HG03571 (cell line): ENCODE data around the gene TASP1.
A peak's percentile ranks its signal among the peaks of the same experiment; 100 is the strongest.
"Not testable (repeated sequence)": the region's sequence is repeated elsewhere in the genome, so short reads cannot be mapped to it uniquely, and the experiment has no call there.

Experiments used
- ATAC-seq: cut with Tn5 transposase; IDR thresholded peaks from one replicate; pipeline ENCODE4 v1.9.1; 2021; ENCODE audit not compliant: unreplicated experiment

The TASP1 gene

GRCh38 chr20:13501500-13501899 is 137.2 kb downstream of the TASP1 start:
- no peak for ATAC-seq

DNA sequence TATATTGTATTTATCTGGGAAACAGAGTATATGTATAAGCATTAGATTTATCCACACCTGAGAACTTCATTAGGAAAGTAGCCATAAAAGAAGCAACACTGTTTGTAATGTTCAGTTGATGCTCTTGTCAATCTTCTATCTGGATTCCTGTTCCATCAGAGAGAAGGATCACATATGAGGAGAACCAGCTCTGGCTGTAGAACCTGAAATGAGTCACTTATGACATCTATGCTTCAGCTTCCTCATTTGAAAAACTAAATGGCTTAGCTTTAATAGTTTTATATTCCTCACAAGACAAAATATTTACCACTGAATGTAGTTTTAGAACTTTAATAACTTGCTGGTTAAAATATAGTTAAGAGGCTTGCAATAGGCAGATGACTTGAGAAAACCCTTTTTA is 144.7 kb downstream of the TASP1 start:
- no peak for ATAC-seq

DNA sequence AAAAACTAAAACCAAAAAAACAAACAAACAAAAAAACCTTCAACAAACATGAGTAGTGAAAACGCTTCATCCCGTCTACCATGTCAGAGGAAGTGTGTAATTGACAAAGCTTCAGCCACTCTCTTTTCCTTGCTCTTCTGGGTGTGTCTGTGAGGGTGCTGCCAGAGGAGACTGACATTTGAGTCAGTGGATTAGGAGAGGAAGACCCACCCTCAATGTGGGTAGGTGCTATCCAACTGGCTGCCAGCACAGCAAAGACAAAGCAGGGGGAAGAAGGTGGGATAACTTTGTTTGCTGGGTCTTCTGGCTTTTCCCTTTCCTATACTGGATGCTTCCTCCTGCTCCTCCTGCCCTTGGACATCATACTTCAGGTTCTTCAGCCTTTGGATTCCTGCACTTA is 145.6 kb downstream of the TASP1 start:
- ATAC-seq, result no peak

GRCh38 chr20:13492001-13492481 is 146.7 kb downstream of the TASP1 start:
- ATAC-seq, result no peak

GRCh38 chr20:13487202-13487601 is 151.5 kb downstream of the TASP1 start:
- ATAC-seq, result no peak

DNA sequence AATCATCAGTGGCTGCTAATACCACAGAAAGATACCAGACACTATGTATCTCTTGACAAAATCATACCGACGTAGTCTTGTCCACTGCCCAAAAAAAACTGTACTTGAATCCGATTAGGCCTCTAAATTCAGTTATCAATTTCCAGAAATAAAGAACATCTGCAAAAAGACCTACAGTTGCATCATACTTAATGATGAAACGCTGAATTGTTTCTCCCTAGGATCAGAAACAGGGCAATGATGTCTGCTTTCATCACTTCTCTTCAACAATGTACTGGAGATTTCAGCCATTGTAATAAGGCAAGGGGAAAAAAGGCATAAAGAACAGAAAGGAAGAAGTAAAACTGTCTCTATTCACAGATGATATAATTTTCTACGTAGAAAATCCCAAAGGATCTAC is 152.0 kb downstream of the TASP1 start:
- no peak for ATAC-seq

DNA sequence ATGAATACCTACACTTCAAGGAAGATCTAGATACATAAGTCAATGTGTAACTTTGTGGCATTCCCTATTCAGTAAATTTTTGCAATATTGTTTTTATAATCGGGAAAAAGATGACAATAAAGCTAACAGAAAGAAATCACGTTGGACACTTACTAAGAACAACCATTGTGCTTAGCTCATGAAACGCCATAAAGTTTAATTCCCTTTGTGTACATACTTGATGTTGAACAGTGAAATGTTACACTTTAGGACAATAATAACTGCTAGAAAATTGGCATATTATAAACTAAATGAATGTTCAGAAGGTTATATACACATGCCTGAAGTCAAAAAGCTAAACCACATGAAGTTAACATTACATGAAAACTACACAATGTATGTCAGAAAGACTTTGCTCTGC is 153.2 kb downstream of the TASP1 start:
- no peak for ATAC-seq

DNA sequence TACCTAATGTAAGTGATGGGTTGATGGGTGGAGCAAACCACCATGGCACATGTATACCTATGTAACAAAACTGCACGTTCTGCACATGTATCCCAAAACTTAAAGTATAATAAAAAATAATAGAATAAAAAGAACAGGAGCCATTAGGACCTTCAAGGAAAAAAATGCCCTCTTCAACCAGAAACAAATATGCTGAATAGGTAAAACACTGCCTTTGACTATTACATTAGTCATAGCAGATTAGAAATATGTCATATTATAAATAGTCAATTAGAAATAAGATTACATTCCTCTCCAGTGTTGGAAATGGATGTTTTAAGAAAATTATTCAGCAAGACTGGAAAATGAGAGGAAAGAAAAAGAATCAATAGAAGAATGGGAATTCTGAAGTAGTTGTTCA is 153.7 kb downstream of the TASP1 start:
- ATAC-seq, result not testable (repeated sequence)

- not testable (repeated sequence) for ATAC-seq
Observed at GRCh38 chr20:13483472-13483871, 155.3 kb downstream of the TASP1 start.

- ATAC-seq, result no peak
Observed at GRCh38 chr20:13478366-13478765, 160.4 kb downstream of the TASP1 start.

- no peak for ATAC-seq
Observed at GRCh38 chr20:13474467-13474866, 164.3 kb downstream of the TASP1 start.

GRCh38 chr20:13469262-13469661 is 169.5 kb downstream of the TASP1 start:
- no peak for ATAC-seq

- no peak for ATAC-seq
Observed at GRCh38 chr20:13468166-13468565, 170.6 kb downstream of the TASP1 start.

GRCh38 chr20:13464702-13465101 is 174.0 kb downstream of the TASP1 start:
- ATAC-seq, result no peak

- no peak for ATAC-seq
Observed at GRCh38 chr20:13461849-13462458, 176.8 kb downstream of the TASP1 start.

- peak; percentile 82 for ATAC-seq
Observed at GRCh38 chr20:13458860-13459451, 179.8 kb downstream of the TASP1 start.

GRCh38 chr20:13457487-13457886 is 181.2 kb downstream of the TASP1 start:
- ATAC-seq, result no peak

- no peak for ATAC-seq
Observed at GRCh38 chr20:13455713-13456112, 183.0 kb downstream of the TASP1 start.

DNA sequence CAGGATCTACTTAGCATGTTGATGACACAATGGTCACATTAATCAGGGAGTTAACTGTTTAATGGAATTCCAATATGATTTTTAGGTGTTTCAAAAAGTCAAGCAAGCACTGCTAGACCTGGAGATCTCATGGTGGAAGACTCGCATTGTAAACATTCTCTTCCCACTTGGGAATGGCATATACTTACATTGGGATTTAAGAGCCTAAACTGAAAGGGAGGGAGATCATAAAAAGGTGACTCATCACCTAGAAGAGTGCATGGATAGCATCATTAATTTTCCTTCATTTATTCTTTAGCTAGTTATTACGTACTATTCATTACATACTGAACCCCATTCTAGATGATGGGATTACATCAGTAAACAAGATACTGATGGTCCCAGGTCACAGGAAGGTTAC is 185.4 kb downstream of the TASP1 start:
- no peak for ATAC-seq

GRCh38 chr20:13452470-13453124 is 186.1 kb downstream of the TASP1 start:
- no peak for ATAC-seq

DNA sequence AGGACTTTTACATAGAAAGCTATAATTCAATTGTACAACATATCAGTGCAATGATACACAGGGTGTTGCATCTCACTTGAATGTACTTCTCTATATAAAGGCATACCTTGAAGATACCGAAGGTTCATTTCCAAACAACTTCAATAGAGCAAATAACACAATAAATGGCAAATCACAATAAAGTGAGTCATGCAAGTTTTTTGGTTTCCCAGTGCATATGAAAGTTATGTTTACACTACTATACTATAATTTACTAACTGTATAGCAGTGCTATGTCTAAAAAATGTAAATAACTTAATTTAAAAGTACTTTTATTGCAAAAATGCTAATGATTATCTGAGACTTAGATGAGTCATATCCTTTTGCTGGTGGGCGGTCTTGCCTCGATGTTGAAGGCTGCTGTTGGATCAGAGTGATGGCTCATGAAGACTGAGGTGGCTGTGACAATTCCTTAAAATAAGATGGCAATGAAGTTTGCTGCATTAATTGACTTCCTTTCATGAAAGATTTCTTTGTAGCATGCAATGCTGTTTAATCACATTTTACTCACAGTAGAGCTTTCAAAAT is 188.8 kb downstream of the TASP1 start:
- ATAC-seq, result no peak
